DOHH2 (cell line): ENCODE results near the gene FUT6.
A peak's percentile ranks its signal among the peaks of the same experiment; 100 is the strongest.

Source experiments
- EZH2phosphoT487 ChIP-seq: fragments of 200-600 bp; sonication (generic); IDR thresholded peaks from 2 replicates; pipeline ENCODE4 v1.6.1; 2017; ENCODE audit warnings: borderline replicate concordance, mild to moderate bottlenecking, antibody characterized with exemption, low read length, moderate library complexity, mixed read lengths
- TF ChIP-seq, protein P1 (sequence below): fragments of 200-600 bp; sonication (generic); IDR thresholded peaks from one replicate; pipeline ENCODE4 v1.5.1; 2014; ENCODE audit warnings: antibody characterized with exemption, mild to moderate bottlenecking, low read depth, low read length; ENCODE audit not compliant: poor library complexity, severe bottlenecking

DNA sequence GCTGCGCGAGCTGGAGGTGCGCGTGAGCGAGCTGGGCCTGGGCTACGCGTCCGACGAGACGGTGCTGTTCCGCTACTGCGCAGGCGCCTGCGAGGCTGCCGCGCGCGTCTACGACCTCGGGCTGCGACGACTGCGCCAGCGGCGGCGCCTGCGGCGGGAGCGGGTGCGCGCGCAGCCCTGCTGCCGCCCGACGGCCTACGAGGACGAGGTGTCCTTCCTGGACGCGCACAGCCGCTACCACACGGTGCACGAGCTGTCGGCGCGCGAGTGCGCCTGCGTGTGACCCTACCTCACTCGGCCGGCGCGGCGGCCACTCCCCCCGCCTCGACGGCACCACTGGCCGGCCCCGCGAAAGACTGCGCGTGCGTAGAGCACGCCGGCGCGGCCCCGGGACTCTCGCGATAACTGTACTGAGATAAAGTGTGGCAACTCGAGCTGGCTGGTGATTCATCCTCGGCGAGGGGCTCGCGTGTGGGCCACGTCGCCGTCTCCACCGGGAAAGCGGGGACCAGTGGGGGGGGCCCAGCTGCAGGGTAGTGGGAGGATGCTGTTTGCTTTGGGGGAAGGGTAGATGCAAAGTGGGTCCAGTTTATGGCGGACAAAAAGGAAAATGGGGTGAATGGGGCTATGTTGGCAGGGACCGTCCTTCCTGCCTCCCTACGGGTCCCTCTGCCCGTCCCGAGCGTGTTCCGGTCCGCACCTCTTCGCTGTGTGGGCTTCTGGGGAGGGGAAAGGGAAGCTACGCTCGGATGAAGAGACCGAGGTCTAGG, 11.4 kb downstream of the FUT6 start:
- TF ChIP-seq, protein P1, sequence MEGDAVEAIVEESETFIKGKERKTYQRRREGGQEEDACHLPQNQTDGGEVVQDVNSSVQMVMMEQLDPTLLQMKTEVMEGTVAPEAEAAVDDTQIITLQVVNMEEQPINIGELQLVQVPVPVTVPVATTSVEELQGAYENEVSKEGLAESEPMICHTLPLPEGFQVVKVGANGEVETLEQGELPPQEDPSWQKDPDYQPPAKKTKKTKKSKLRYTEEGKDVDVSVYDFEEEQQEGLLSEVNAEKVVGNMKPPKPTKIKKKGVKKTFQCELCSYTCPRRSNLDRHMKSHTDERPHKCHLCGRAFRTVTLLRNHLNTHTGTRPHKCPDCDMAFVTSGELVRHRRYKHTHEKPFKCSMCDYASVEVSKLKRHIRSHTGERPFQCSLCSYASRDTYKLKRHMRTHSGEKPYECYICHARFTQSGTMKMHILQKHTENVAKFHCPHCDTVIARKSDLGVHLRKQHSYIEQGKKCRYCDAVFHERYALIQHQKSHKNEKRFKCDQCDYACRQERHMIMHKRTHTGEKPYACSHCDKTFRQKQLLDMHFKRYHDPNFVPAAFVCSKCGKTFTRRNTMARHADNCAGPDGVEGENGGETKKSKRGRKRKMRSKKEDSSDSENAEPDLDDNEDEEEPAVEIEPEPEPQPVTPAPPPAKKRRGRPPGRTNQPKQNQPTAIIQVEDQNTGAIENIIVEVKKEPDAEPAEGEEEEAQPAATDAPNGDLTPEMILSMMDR, result no peak
- TF ChIP-seq EZH2phosphoT487, result peak; percentile 53; the same call in 1 of the 2 replicates
